ENCODE data around the gene PDILT.

DNA sequence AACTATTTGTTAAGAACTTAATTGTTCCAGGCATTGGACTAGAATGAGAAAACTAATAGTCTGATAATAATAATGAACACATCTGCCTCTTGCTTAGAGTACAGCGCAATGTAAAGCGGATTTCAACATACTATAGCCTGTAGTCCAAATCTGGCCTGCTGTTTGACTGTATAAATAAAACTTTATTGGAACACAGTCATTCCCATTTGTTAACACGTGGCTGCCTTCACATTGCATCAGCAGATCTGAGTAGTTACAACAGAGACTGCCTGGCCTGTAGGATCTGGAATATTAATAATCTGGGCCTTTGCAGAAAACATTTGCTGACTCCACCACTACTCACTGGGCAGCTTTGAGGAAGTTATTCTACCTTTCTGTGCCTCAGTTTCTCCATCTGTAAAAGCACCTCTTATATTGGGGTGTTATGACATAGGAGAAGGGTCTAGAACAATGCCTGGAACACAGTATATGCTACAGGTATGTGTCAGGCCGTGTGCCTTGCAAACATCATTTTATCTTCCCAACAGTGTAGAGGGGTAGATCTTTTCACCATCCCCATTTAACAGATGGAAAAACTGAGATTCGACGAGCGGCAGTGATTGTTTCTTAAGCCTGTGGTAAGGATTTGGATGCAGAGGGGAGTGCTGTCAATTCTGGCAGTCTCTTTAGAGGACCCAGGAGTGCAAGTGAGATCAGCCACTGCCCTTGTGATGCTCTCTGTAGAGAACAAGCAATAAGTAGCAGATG is 22.2 kb downstream of the PDILT start:
- TF ChIP-seq TAF1 (IDR thresholded peaks at IDR 0.05; ENCODE audit: low read depth, low read length) (no peak), GABPA (IDR thresholded peaks at IDR 0.05; ENCODE audit: borderline replicate concordance, insufficient read depth, low read length) (no peak)

Measured in H1 (cell line).